ENCODE measurements around the gene PATJ. TPM values are rescaled to one million over a fixed set of nuclear protein-coding genes. Genes with fewer than 3 reads are reported as not detected.

PATJ gene
- total and polyA plus RNA-seq, 2 donors (not counting 3 experiments of a cell fraction or from before 2014, with no cell fraction given) = 1.1 to 3.0 TPM

GRCh38 chr1:61748566-61748965 lies 6.3 kb downstream of the PATJ start:
- Histone ChIP-seq H3K9me3 (replicated peaks; ENCODE audit: control insufficient read depth, insufficient read depth, low read length) (no peaks in the 10 kb centered on the region), H3K9ac (replicated peaks; ENCODE audit: extremely low read depth, insufficient read depth, low read length) (no peak overlapping the region), H2AFZ (ENCODE audit: low read depth, low read length) (no peak overlapping the region), H3K4me2 (ENCODE audit: insufficient read depth, low read length) (no peak overlapping the region), H4K20me1 (replicated peaks; ENCODE audit: control insufficient read depth, extremely low read depth, insufficient read depth, low read length) (no peaks in the 10 kb centered on the region), H3K4me3 (replicated peaks in 1 of 3; ENCODE audit: insufficient read depth in 1 of 3, low read depth in 1 of 3, low read length in 3 of 3) (no peak overlapping the region), H3K79me2 (ENCODE audit: control insufficient read depth, insufficient read depth, low read length) (no peaks in the 10 kb centered on the region), H3K36me3 (ENCODE audit: control insufficient read depth in 2 of 2, extremely low read depth in 1 of 2, insufficient read depth in 2 of 2, low read length in 2 of 2) (no peaks in the 10 kb centered on the region), H3K27me3 (ENCODE audit: control insufficient read depth in 2 of 2, insufficient read depth in 2 of 2, low read length in 2 of 2) (no peaks in the 10 kb centered on the region), H3K4me1 (ENCODE audit: control insufficient read depth, extremely low read depth, insufficient read depth, low read length) (no peaks in the 10 kb centered on the region), H3K9me1 (replicated peaks; ENCODE audit: control insufficient read depth, extremely low read depth, insufficient read depth, low read length) (no peaks in the 10 kb centered on the region), H3K27ac (ENCODE audit: insufficient read depth, low read depth, low read length) (no peak overlapping the region)
- dilution Hi-C loops (cut with MboI; ENCODE audit: extremely low pct_ligation_motif_present, low sequenced_read_pairs) (no loop called here), intact Hi-C loops (cut with micrococcal nuclease) (no loop called here)
- POLR2A ChIA-PET = no interaction called here
- FAIRE-seq (no peak), DNase-seq (ENCODE audit: low read depth, low spot score) (no peak)
- TF ChIP-seq, protein P1, sequence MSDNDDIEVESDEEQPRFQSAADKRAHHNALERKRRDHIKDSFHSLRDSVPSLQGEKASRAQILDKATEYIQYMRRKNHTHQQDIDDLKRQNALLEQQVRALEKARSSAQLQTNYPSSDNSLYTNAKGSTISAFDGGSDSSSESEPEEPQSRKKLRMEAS (IDR thresholded peaks at IDR 0.05; ENCODE audit: insufficient read depth, insufficient read length) = no peak
- TF ChIP-seq CTCF (IDR thresholded peaks at IDR 0.05; ENCODE audit: extremely low read depth in 1 of 2, insufficient read depth in 1 of 2, low read depth in 1 of 2, low read length in 2 of 2) = no peak
- no peak for TF ChIP-seq EZH2 (IDR thresholded peaks at IDR 0.05; ENCODE audit: borderline replicate concordance, low read depth, low read length, severe bottlenecking)
- TF ChIP-seq POLR2AphosphoS5 (IDR thresholded peaks at IDR 0.05; ENCODE audit: insufficient read depth, low read depth, low read length) = no peak
- TF ChIP-seq JUN (IDR thresholded peaks at IDR 0.05; ENCODE audit: borderline replicate concordance, insufficient read depth, insufficient read length, low read depth) = no peak
- no peak for TF ChIP-seq POLR2A (IDR thresholded peaks at IDR 0.05; ENCODE audit: low read depth, low read length)
- TF ChIP-seq MYC (IDR thresholded peaks at IDR 0.05; ENCODE audit: low read depth, low read length) = no peak
- TF ChIP-seq GATA2 (IDR thresholded peaks at IDR 0.05; ENCODE audit: insufficient read depth, insufficient read length, low read depth, low read length) = no peak
- TF ChIP-seq FOS (IDR thresholded peaks at IDR 0.05; ENCODE audit: borderline replicate concordance, insufficient read depth, low read length) = no peak
- no TSS peak for BruUV-seq (replicated peaks)
- CTCF ChIA-PET = no interaction called here

Data from endothelial cell of umbilical vein (primary cell).